Measurements from ENCODE around the gene TP53I11.

Gene TP53I11

GRCh38 chr11:44938066-44938691, 12.5 kb downstream of the TP53I11 start:
- no peak for DNase-seq

- DNase-seq, result no peak
These were observed 13.6 kb downstream of the TP53I11 start for GRCh38 chr11:44936951-44937543.

GRCh38 chr11:44936525-44936924, 14.2 kb downstream of the TP53I11 start:
- DNase-seq, result peak; percentile 82

- DNase-seq, result no peak
These were observed 15.9 kb downstream of the TP53I11 start for GRCh38 chr11:44934735-44935250.

- DNase-seq, result no peak
These were observed 16.6 kb downstream of the TP53I11 start for GRCh38 chr11:44934110-44934509.

GRCh38 chr11:44931466-44931865, 19.2 kb downstream of the TP53I11 start:
- no peak for DNase-seq

- no peak for DNase-seq
These were observed 19.9 kb downstream of the TP53I11 start for GRCh38 chr11:44930588-44931302.

GRCh38 chr11:44928816-44929215, 21.9 kb downstream of the TP53I11 start:
- DNase-seq, result no peak

GRCh38 chr11:44928144-44928543, 22.5 kb downstream of the TP53I11 start:
- DNase-seq, result no peak

- peak; percentile 87 for DNase-seq
These were observed 23.5 kb downstream of the TP53I11 start for GRCh38 chr11:44927174-44927661.

- DNase-seq, result no peak
These were observed 24.6 kb downstream of the TP53I11 start for GRCh38 chr11:44926036-44926435.

GRCh38 chr11:44923806-44924205, 26.9 kb downstream of the TP53I11 start:
- DNase-seq, result no peak

GRCh38 chr11:44923115-44923514, 27.6 kb downstream of the TP53I11 start:
- DNase-seq, result no peak

GRCh38 chr11:44920451-44920850, 30.2 kb downstream of the TP53I11 start:
- no peak for DNase-seq

GRCh38 chr11:44917741-44918140, 32.9 kb downstream of the TP53I11 start:
- no peak for DNase-seq

- no peak for DNase-seq
These were observed 33.8 kb downstream of the TP53I11 start for GRCh38 chr11:44916801-44917385.

GRCh38 chr11:44916331-44916730, 34.4 kb downstream of the TP53I11 start:
- no peak for DNase-seq

- no peak for DNase-seq
These were observed 35.1 kb downstream of the TP53I11 start for GRCh38 chr11:44915621-44916020.

- DNase-seq, result no peak
These were observed 35.7 kb downstream of the TP53I11 start for GRCh38 chr11:44915004-44915403.

GRCh38 chr11:44914105-44914504, 36.6 kb downstream of the TP53I11 start:
- no peak for DNase-seq

- DNase-seq, result no peak
These were observed 37.2 kb downstream of the TP53I11 start for GRCh38 chr11:44913502-44913901.

GRCh38 chr11:44912270-44912987, 38.3 kb downstream of the TP53I11 start:
- no peak for DNase-seq

All from 8988T (cell line).